HCT116 (cell line): ENCODE data around the gene MCF2L2. TPM values are rescaled to one million over a fixed set of nuclear protein-coding genes. Genes with fewer than 3 reads are reported as not detected.

ENCODE experiments used
- ATAC-seq: fragments of 200-7000 bp; cut with Tn5 transposase; 2 replicates; pipeline ENCODE4 v1.9.1; 2020; ENCODE audit warnings: mild to moderate bottlenecking, moderate library complexity
- BruUV-seq: library from RNA; stranded (reverse); fragments of 400-500 nt; replicated peaks from 2 replicates; lab custom pipeline; 2021; lab: Mats Ljungman, UMichigan
- CTCF ChIA-PET: fragments of 300-600 bp; sonication (Branson Sonifier 250); formaldehyde crosslinking; loops from one replicate; lab custom pipeline; 2021; ENCODE audit warnings: antibody characterized with exemption; lab: Charles Lee
- POLR2A ChIA-PET: fragments of 300-600, 350-600 bp; sonication (Branson Sonifier 250); formaldehyde crosslinking; loops from one replicate; lab custom pipeline; 2021; ENCODE audit warnings: antibody characterized with exemption; lab: Charles Lee
- RAD21 ChIA-PET, 2 experiments: fragments of 300-600 bp; sonication (Branson Sonifier 250); formaldehyde crosslinking; loops; one replicate each; lab custom pipeline; 2023; ENCODE audit warnings: low total read pairs in 2 of 2; ENCODE audit not compliant: uncharacterized antibody in 2 of 2, unreplicated experiment in 2 of 2, low non-redundant PET in 1 of 2; lab: Charles Lee
- DNase-seq: peaks from one replicate; pipeline ENCODE4 v3.0.0-alpha.2; 2010; ENCODE audit warnings: low read depth, low spot score
- H2AFZ ChIP-seq: fragments of 200-600 bp; shearing (Covaris generic), sonication (generic); 2 replicates; pipeline ENCODE4 v1.6.1; 2017; ENCODE audit warnings: low read depth, mixed run types, mixed read lengths, antibody characterized with exemption, low read length; ENCODE audit not compliant: poor library complexity, severe bottlenecking
- H3K27ac ChIP-seq: 2 replicates; pipeline ENCODE4 v1.5.1; 2012; ENCODE audit warnings: low read depth, low read length
- H3K27me3 ChIP-seq: fragments of 200-600 bp; sonication (generic); 2 replicates; pipeline ENCODE4 v1.6.1; 2016; ENCODE audit warnings: mixed run types, low read length, mixed read lengths; ENCODE audit not compliant: insufficient read depth
- H3K36me3 ChIP-seq, 2 experiments: fragments of 200-500 bp in 1 of 2; fragments of 200-600 bp in 1 of 2; sonication (Bioruptor generic) in 1 of 2; sonication (generic) in 1 of 2; 2 replicates each; pipeline versions ENCODE4 v1.5.1 to v1.6.1; 2014 to 2016; ENCODE audit warnings: low read length in 2 of 2, inconsistent platforms in 1 of 2, mixed read lengths in 1 of 2, mixed run types in 1 of 2; ENCODE audit not compliant: insufficient read depth in 2 of 2, control insufficient read depth in 1 of 2
- H3K4me1 ChIP-seq, 2 experiments: fragments of 200-600 bp in 1 of 2; sonication (generic) in 1 of 2; 2 replicates each; pipeline versions ENCODE4 v1.5.1 to v1.6.1; 2012 to 2017; ENCODE audit warnings: low read length in 2 of 2, inconsistent platforms in 1 of 2, mild to moderate bottlenecking in 1 of 2, mixed read lengths in 1 of 2, mixed run types in 1 of 2, moderate library complexity in 1 of 2; ENCODE audit not compliant: insufficient read depth in 2 of 2, control insufficient read depth in 1 of 2
- H3K4me2 ChIP-seq: fragments of 200-600 bp; sonication (generic); 2 replicates; pipeline ENCODE4 v1.6.1; 2017; ENCODE audit warnings: mixed run types, low read length, mixed read lengths
- H3K4me3 ChIP-seq, 2 experiments: fragments of 200-600 bp in 1 of 2; sonication (generic) in 1 of 2; replicated peaks in 1 of 2; 2 replicates each; pipeline ENCODE4 v1.5.1; 2011 to 2016; ENCODE audit warnings: low read length in 2 of 2, control low read depth in 1 of 2, low read depth in 1 of 2, mild to moderate bottlenecking in 1 of 2, mixed read lengths in 1 of 2, mixed run types in 1 of 2
- H3K79me2 ChIP-seq: fragments of 200-600 bp; sonication (generic); 2 replicates; pipeline ENCODE4 v1.6.1; 2017; ENCODE audit warnings: mild to moderate bottlenecking, mixed run types, low read length, moderate library complexity, mixed read lengths; ENCODE audit not compliant: insufficient read depth
- H3K9ac ChIP-seq: fragments of 200-600 bp; sonication (generic); 2 replicates; pipeline ENCODE4 v1.6.1; 2016; ENCODE audit warnings: low read length, mixed read lengths
- H3K9me2 ChIP-seq: fragments of 200-600 bp; sonication (generic), shearing (Covaris generic); 2 replicates; pipeline ENCODE4 v1.6.1; 2017; ENCODE audit warnings: mixed run types, mild to moderate bottlenecking, moderate library complexity; ENCODE audit not compliant: insufficient read depth
- H3K9me3 ChIP-seq, 2 experiments: fragments of 200-500 bp in 1 of 2; fragments of 200-600 bp in 1 of 2; sonication (Bioruptor generic) in 1 of 2; sonication (generic) in 1 of 2; 2 replicates each; pipeline ENCODE4 v1.6.1; 2014 to 2017; ENCODE audit warnings: low read length in 2 of 2, mixed read lengths in 2 of 2, inconsistent platforms in 1 of 2, low read depth in 1 of 2, mild to moderate bottlenecking in 1 of 2, mixed run types in 1 of 2, moderate library complexity in 1 of 2; ENCODE audit not compliant: control insufficient read depth in 1 of 2, insufficient read depth in 1 of 2
- H4K20me1 ChIP-seq: fragments of 200-600 bp; sonication (generic), shearing (Covaris generic); 2 replicates; pipeline ENCODE4 v1.6.1; 2017; ENCODE audit warnings: mixed run types, mild to moderate bottlenecking, moderate library complexity; ENCODE audit not compliant: insufficient read depth
- ATF3 ChIP-seq: IDR thresholded peaks from 2 replicates; pipeline ENCODE4 v1.6.1; 2012
- CBX3 ChIP-seq: IDR thresholded peaks from 2 replicates; pipeline ENCODE4 v1.6.1; 2012; ENCODE audit warnings: low read depth
- CTCF ChIP-seq, 3 experiments: fragments of 200-600 bp in 1 of 3; sonication (generic) in 1 of 3; IDR thresholded peaks in 2 of 3; conservative IDR thresholded peaks in 1 of 3; 2 replicates each; pipeline ENCODE4 v1.5.1; 2012 to 2017; ENCODE audit warnings: low read depth in 2 of 3, low read length in 2 of 3, antibody characterized with exemption in 1 of 3, borderline replicate concordance in 1 of 3, control low read depth in 1 of 3, mild to moderate bottlenecking in 1 of 3, mixed read lengths in 1 of 3, mixed run types in 1 of 3, moderate library complexity in 1 of 3; ENCODE audit not compliant: insufficient read depth in 1 of 3
- EGR1 ChIP-seq: IDR thresholded peaks from 2 replicates; pipeline ENCODE4 v1.6.1; 2012; ENCODE audit warnings: low read depth
- EZH2 ChIP-seq: fragments of 200-600 bp; sonication (generic); IDR thresholded peaks from 2 replicates; pipeline ENCODE4 v1.6.1; 2017; ENCODE audit warnings: antibody characterized with exemption, mixed run types
- EZH2phosphoT487 ChIP-seq: fragments of 200-600 bp; IDR thresholded peaks from 2 replicates; pipeline ENCODE4 v1.6.1; 2018; ENCODE audit warnings: antibody characterized with exemption, borderline replicate concordance
- FOSL1 ChIP-seq: IDR thresholded peaks from 2 replicates; pipeline ENCODE4 v1.6.1; 2012; ENCODE audit warnings: low read depth
- JUND ChIP-seq: IDR thresholded peaks from 2 replicates; pipeline ENCODE4 v1.6.1; 2012
- MAX ChIP-seq: IDR thresholded peaks from 2 replicates; pipeline ENCODE4 v1.6.1; 2012
- POLR2AphosphoS5 ChIP-seq: IDR thresholded peaks from 2 replicates; pipeline ENCODE4 v1.6.1; 2011; ENCODE audit warnings: mild to moderate bottlenecking, low read depth, low read length, moderate library complexity
- SIN3A ChIP-seq: IDR thresholded peaks from 2 replicates; pipeline ENCODE4 v1.6.1; 2012; ENCODE audit warnings: low read depth
- SP1 ChIP-seq: IDR thresholded peaks from 2 replicates; pipeline ENCODE4 v1.6.1; 2012; ENCODE audit warnings: low read depth
- SRF ChIP-seq: IDR thresholded peaks from 2 replicates; pipeline ENCODE4 v1.6.1; 2012; ENCODE audit warnings: low read depth
- TCF7L2 ChIP-seq: IDR thresholded peaks from 2 replicates; pipeline ENCODE4 v1.7.0; 2011; ENCODE audit warnings: borderline replicate concordance, inconsistent platforms; ENCODE audit not compliant: insufficient read depth, insufficient read length; ENCODE audit errors: extremely low read depth
- ZBTB33 ChIP-seq: IDR thresholded peaks from 2 replicates; pipeline ENCODE4 v1.6.1; 2011; ENCODE audit warnings: mild to moderate bottlenecking, low read length, moderate library complexity; ENCODE audit not compliant: insufficient replicate concordance; ENCODE audit errors: extremely low read depth
- ZFX ChIP-seq: fragments of 450-650 bp; IDR thresholded peaks from 2 replicates; pipeline ENCODE4 v1.6.1; 2017
- ZNF274 ChIP-seq: fragments of 200-500 bp; sonication (Bioruptor generic); IDR thresholded peaks from 2 replicates; pipeline ENCODE4 v1.6.1; 2014; ENCODE audit warnings: mild to moderate bottlenecking, low read depth, low read length, inconsistent platforms
- intact Hi-C: fragments of 100-400 bp; cut with micrococcal nuclease; formaldehyde crosslinking; loops from 2 replicates; pipeline ENCODE4 v1.10.0; 2022
- total RNA-seq: library from RNA; stranded (reverse); gene quantifications from one replicate; pipeline ENCODE4 v1.2.1, GENCODE V29; 2021; ENCODE audit not compliant: unreplicated experiment

MCF2L2 gene
- total RNA-seq, 1 experiment from 2014 or later = 1.5 TPM

- RAD21 ChIA-PET = no interaction called here
- no TSS peak for BruUV-seq
- ATAC-seq (no peak), DNase-seq (no peak)
- intact Hi-C loops = no loop called here
- POLR2A ChIA-PET = no interaction called here
- CTCF ChIA-PET = interaction anchor here (0.6 kb wide), 1 partner anchor 210 kb away, joined by 3 read pairs; no protein-coding TSS in a partner anchor
- H2AFZ ChIP-seq = no peak overlapping the region
- H3K79me2 ChIP-seq = no peaks in the 10 kb centered on the region
- no peak overlapping the region for H3K4me2 ChIP-seq
- H3K27ac ChIP-seq = no peak overlapping the region
- H3K4me3 ChIP-seq = no peak overlapping the region
- no peaks in the 10 kb centered on the region for H3K9me2 ChIP-seq
- no peaks in the 10 kb centered on the region for H3K27me3 ChIP-seq
- no peaks in the 10 kb centered on the region for H3K4me1 ChIP-seq
- H3K36me3 ChIP-seq = no peaks in the 10 kb centered on the region
- no peaks in the 10 kb centered on the region for H4K20me1 ChIP-seq
- H3K9ac ChIP-seq = no peak overlapping the region
- H3K9me3 ChIP-seq = no peaks in the 10 kb centered on the region
- TF ChIP-seq CBX3 = no peak
- TF ChIP-seq EZH2phosphoT487 = no peak
- TF ChIP-seq SP1 = no peak
- TF ChIP-seq ZNF274 = no peak
- TF ChIP-seq TCF7L2 = no peak
- TF ChIP-seq EGR1 = no peak
- TF ChIP-seq POLR2AphosphoS5 = no peak
- TF ChIP-seq ZBTB33 = no peak
These were observed 71.5 kb downstream of the MCF2L2 start for GRCh38 chr3:183356920-183357319.

GRCh38 chr3:183354874-183355273, 73.5 kb downstream of the MCF2L2 start:
- intact Hi-C loops = no loop called here
- H3K27ac ChIP-seq = no peak overlapping the region
- RAD21 ChIA-PET = no interaction called here
- no peaks in the 10 kb centered on the region for H3K27me3 ChIP-seq
- H3K79me2 ChIP-seq = no peaks in the 10 kb centered on the region
- no peaks in the 10 kb centered on the region for H3K9me3 ChIP-seq
- H3K4me3 ChIP-seq = no peak overlapping the region
- ATAC-seq (no peak), DNase-seq (no peak)
- CTCF ChIA-PET = no interaction called here
- H3K4me2 ChIP-seq = no peak overlapping the region
- POLR2A ChIA-PET = no interaction called here
- H3K9ac ChIP-seq = no peak overlapping the region
- no peaks in the 10 kb centered on the region for H3K4me1 ChIP-seq
- H3K36me3 ChIP-seq = no peaks in the 10 kb centered on the region
- no peak overlapping the region for H2AFZ ChIP-seq
- no peaks in the 10 kb centered on the region for H3K9me2 ChIP-seq
- no TSS peak for BruUV-seq
- H4K20me1 ChIP-seq = no peaks in the 10 kb centered on the region
- TF ChIP-seq ZFX = no peak
- no peak for TF ChIP-seq ATF3
- TF ChIP-seq EZH2 = no peak
- no peak for TF ChIP-seq SIN3A
- TF ChIP-seq SRF = no peak
- no peak for TF ChIP-seq CBX3
- TF ChIP-seq MAX = no peak
- TF ChIP-seq TCF7L2 = no peak
- no peak for TF ChIP-seq JUND
- TF ChIP-seq EGR1 = no peak
- TF ChIP-seq FOSL1 = no peak
- TF ChIP-seq CTCF (IDR thresholded peaks at IDR 0.05 in 2 of 3, conservative IDR thresholded peaks at IDR 0.05 in 1 of 3; ENCODE audit: borderline replicate concordance in 1 of 3, insufficient read depth in 1 of 3, low read depth in 2 of 3, low read length in 2 of 3) = no peak
